HS-5 (cell line): ENCODE results near the gene ARFRP1.
"Not testable (repeated sequence)": the region's sequence is repeated elsewhere in the genome, so short reads cannot be mapped to it uniquely, and the experiment has no call there.

ENCODE experiments used
- DNase-seq: peaks from one replicate; pipeline ENCODE4 v3.0.0-alpha.2; 2012; ENCODE audit warnings: low read depth

ARFRP1 gene

GRCh38 chr20:63655249-63655648, 52.5 kb downstream of the ARFRP1 start:
- no peak for DNase-seq

- DNase-seq = no peak
Measured at GRCh38 chr20:63653974-63654668, 53.7 kb downstream of the ARFRP1 start.

- DNase-seq = no peak
Measured at GRCh38 chr20:63653041-63653973, 54.5 kb downstream of the ARFRP1 start, which contains the start of gene STMN3. Gene STMN3 (minus strand): TSS chr20:63653424. CDS start chr20:63653345, 79 bp downstream.

GRCh38 chr20:63652192-63652980, 55.4 kb downstream of the ARFRP1 start:
- no peak for DNase-seq

GRCh38 chr20:63651942-63652191, 55.9 kb downstream of the ARFRP1 start:
- DNase-seq = no peak

GRCh38 chr20:63650486-63650885, 57.3 kb downstream of the ARFRP1 start:
- DNase-seq = not testable (repeated sequence)

- DNase-seq = no peak
Measured at GRCh38 chr20:63648895-63649589, 58.7 kb downstream of the ARFRP1 start.
